NB4 (cell line): ENCODE measurements around the gene XPNPEP1.

ENCODE experiments used
- CTCF ChIP-seq: IDR thresholded peaks from one replicate; pipeline ENCODE4 v1.5.1; 2012; ENCODE audit warnings: low read depth, low read length
- MAX ChIP-seq: IDR thresholded peaks from 2 replicates; pipeline ENCODE4 v1.6.1; 2011; ENCODE audit warnings: low read depth, low read length
- MYC ChIP-seq: IDR thresholded peaks from 2 replicates; pipeline ENCODE4 v1.6.1; 2011; ENCODE audit warnings: low read depth, low read length
- POLR2A ChIP-seq: IDR thresholded peaks from 2 replicates; pipeline ENCODE4 v1.6.1; 2011; ENCODE audit warnings: mild to moderate bottlenecking; ENCODE audit not compliant: insufficient read length; ENCODE audit errors: extremely low read depth

GRCh38 chr10:109851616-109852474 lies 71.5 kb downstream of the XPNPEP1 start:
- no peak for TF ChIP-seq CTCF
- no peak for TF ChIP-seq POLR2A
- TF ChIP-seq MAX = no peak
- TF ChIP-seq MYC = no peak
